ENCODE results near the gene EPB41L1.

DNA sequence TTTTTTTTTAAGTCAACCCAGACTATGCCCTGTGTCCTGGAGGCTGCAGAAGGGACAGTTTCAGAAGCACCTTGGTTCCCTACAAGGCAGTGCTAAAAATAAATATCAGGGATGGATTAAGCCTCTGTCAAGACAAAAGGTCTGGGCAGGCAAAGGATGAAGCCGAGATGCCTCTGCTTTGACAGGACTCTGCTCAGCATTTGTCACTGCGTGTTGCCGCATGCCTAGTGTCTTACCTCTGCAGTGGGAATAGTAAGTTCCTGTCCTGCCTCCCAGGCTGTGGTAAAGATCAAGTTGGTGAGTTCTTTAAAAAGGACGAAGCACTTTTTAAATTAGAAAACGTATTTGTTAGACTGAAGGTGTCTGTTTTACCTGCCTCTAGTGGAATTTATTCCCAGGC is 96.9 kb downstream of the EPB41L1 start:
- TF ChIP-seq EZH2phosphoT487 (IDR thresholded peaks at IDR 0.05; ENCODE audit: insufficient read depth, low read depth), result no peak
- TF ChIP-seq EZH2 (IDR thresholded peaks at IDR 0.05; ENCODE audit: insufficient read depth, poor library complexity, severe bottlenecking), result no peak
